GM18517 (cell line): ENCODE results near the gene UTS2B.

Experiments
- ATAC-seq: cut with Tn5 transposase; IDR thresholded peaks from one replicate; pipeline ENCODE4 v1.9.1; 2021; ENCODE audit warnings: mild to moderate bottlenecking, moderate library complexity; ENCODE audit not compliant: unreplicated experiment

UTS2B gene

GRCh38 chr3:191246034-191246433 lies 84.3 kb downstream of the UTS2B start:
- peak; percentile 62 for ATAC-seq

- ATAC-seq = peak; percentile 58
Observed at GRCh38 chr3:191244242-191244867, 86.0 kb downstream of the UTS2B start.

- ATAC-seq = no peak
Observed at GRCh38 chr3:191240486-191240885, 89.8 kb downstream of the UTS2B start.

- no peak for ATAC-seq
Observed at GRCh38 chr3:191239407-191240031, 90.8 kb downstream of the UTS2B start.

GRCh38 chr3:191238321-191238817 lies 92.0 kb downstream of the UTS2B start:
- no peak for ATAC-seq

- no peak for ATAC-seq
Observed at GRCh38 chr3:191237047-191237882, 93.1 kb downstream of the UTS2B start.

- no peak for ATAC-seq
Observed at GRCh38 chr3:191236646-191237045, 93.7 kb downstream of the UTS2B start.

- ATAC-seq = peak; percentile 100
Observed at GRCh38 chr3:191235331-191236314, 94.7 kb downstream of the UTS2B start.

- no peak for ATAC-seq
Observed at GRCh38 chr3:191234216-191234615, 96.1 kb downstream of the UTS2B start.

GRCh38 chr3:191227541-191227940 lies 102.8 kb downstream of the UTS2B start:
- no peak for ATAC-seq

- no peak for ATAC-seq
Observed at GRCh38 chr3:191221638-191222037, 108.7 kb downstream of the UTS2B start.

GRCh38 chr3:191220908-191221307 lies 109.4 kb downstream of the UTS2B start:
- no peak for ATAC-seq

GRCh38 chr3:191217301-191217700 lies 113.0 kb downstream of the UTS2B start:
- ATAC-seq = no peak
